A673 (cell line): ENCODE results near the gene FAXC.

ENCODE experiments used
- CTCF ChIP-seq: fragments of 300-800, 200-600 bp; sonication (generic); conservative IDR thresholded peaks from 2 replicates; pipeline ENCODE4 v1.5.1; 2017; ENCODE audit warnings: low read depth, mild to moderate bottlenecking, antibody characterized with exemption, low read length, moderate library complexity, mixed read lengths
- EZH2 ChIP-seq: fragments of 200-600 bp; sonication (generic); IDR thresholded peaks from 2 replicates; pipeline ENCODE4 v1.6.1; 2017; ENCODE audit warnings: borderline replicate concordance, low read depth, mild to moderate bottlenecking, mixed read lengths, antibody characterized with exemption, low read length; ENCODE audit not compliant: poor library complexity, severe bottlenecking

GRCh38 chr6:99294786-99295185 is 54.7 kb downstream of the FAXC start:
- TF ChIP-seq CTCF = no peak
- TF ChIP-seq EZH2 = no peak
